ENCODE data around the gene TBC1D5.
A peak's percentile ranks its signal among the peaks of the same experiment; 100 is the strongest.

Gene TBC1D5

DNA sequence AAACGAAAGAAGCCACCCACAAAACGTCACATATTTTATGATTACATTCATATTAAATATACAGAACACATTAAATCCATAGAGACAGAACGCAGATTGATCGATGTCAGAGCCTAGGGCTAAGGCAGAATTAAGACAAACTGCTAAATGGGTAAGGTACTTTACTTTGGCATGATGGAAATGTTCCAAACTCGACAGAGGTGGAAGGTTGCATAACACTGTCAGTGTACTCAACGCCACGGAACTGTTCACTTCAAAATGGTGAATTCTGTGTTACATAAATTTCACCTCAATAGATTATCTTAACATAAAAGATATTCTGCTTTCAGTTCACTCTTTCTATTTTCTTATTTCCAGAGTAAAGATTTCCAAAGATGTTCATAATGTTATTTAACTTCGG, 158.4 kb downstream of the TBC1D5 start:
- DNase-seq = no peak

GRCh38 chr3:17583530-17583929, 158.9 kb downstream of the TBC1D5 start:
- no peak for DNase-seq

DNA sequence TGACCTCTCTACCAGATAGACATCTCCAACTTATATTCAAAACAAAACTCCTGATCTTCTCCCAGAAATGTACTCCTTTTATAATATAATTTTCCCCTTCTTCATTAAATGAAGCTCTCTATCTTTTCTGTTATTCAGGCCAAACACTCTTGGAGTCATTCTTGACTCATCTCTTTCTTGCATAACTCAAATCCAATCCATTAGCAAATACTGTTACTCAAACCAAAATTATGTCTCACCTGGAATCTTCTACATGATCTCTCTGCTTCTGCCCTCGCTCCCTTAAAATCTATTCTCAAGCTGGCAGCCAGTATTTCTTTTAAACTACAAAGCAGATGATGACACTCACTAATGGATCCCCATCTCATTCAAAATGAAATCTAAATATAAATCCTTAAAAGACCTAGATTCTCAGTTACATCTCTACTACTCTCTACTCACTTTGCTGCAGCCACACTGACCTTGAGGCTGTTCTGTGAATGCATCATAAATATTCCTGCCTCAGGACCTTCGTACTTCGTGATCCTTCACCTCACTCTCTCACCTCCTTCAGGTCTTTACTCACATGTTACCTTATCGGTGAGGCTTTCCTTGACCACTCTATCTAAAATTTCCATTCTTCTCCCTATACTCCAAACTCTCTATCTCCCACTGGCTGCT, 160.9 kb downstream of the TBC1D5 start:
- no peak for DNase-seq

GRCh38 chr3:17580901-17581300, 161.5 kb downstream of the TBC1D5 start:
- peak; percentile 4 for DNase-seq

DNA sequence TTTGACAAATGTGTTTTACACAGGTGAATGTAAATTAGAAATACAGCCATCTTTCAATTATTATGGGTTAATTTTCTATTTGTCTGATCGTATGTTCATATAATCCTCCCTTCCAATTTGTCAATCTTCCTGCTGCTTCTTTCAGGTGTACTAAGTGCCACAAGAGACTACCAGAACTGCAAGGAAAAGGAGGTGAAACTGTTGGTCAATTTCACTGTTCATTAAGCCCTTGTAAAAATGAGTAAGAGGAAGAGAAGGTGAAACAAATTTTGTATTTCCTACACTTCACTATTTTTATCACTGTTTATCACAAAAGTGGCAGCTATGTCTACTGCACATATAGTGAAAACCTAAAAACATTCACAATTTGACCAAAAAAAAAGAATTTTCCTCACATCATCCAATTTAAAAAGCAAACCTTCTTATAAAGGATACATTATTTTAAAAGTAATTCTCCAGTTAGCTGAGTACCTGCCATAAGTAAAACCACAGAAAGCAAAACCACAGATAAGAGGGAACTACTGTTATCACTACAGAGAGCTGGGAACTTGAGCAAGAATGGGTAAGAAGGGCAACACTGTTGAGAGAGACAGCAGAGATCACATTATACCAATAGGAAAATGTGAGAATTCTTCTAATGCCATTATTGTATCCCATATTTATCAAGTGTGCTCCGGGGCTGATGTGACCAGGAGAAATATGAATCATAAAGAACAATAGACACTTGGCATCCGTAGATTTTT, 163.0 kb downstream of the TBC1D5 start:
- no peak for DNase-seq

GRCh38 chr3:17577796-17578520, 164.5 kb downstream of the TBC1D5 start:
- no peak for DNase-seq

DNA sequence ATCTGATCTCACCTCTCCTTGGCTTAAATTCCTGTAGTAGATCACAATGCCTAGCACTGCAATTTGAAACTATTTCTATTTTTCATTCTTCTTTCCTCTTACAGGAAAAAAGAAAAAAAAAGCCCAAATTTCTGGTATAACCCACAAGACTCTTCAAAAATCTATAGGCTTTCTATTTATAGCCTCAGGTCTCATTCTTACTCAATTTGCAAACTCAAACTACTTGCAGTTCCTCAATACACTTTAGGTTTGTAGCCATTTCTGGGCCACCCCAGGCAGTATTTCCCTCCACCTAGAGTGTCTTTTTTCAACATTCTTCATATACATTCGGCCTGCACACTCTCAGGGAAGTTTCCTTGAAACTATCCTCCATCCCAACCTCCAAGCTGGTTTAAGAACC, 169.0 kb downstream of the TBC1D5 start:
- DNase-seq = no peak

DNA sequence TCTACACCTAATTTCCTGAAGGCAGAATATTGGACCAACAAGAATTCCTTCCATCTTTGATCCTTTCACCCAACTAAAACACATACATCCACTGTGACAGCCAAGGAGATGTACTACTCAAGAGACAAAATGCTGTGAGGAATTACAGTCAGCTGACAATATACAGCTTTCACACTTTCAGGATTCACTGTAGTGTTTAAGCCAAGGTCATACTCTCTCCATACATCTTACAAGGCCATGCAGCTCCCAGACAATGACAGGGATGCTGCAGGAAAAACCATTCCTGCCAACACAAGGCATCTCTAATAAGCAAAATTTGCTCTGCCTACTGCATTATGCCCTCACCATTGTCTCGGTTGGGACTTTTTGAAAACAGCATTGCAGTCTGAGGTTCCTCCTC, 170.7 kb downstream of the TBC1D5 start:
- no peak for DNase-seq

DNA sequence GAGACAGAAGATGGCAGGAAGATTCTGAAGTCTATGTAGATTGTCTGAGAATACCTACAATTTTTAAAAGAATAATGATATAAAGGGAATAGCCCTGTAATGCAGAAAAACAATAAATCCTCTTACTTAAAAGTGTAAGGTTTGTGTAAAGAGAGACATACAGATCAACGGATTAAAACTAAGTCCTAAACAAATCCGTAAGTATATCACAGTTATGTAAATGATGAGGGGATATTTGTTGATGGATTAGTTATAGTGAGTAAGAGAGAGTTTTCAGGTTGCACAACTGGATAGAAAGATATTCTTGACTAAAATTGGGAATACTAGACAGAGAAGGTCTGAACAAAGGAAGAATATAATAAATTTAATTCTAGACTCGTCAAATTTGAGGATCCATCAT, 179.6 kb downstream of the TBC1D5 start:
- no peak for DNase-seq

DNA sequence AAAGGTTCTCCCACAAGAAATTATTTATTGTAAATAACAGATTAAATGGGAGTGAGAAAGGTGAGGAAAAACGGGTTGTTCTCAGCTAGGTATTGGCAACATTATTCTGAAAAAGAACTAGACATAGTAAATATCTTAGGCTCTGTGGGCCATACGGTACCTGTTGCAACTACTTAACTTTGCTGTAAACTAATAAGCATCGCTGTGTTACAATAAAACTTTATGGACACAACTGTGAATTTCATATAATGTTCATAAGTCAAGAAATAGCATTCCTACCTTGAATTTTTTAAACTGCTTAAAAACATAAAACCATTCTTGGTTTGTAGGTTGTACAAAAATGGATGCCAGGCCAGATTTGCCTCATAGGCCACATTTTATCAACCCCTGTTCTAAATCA, 183.9 kb downstream of the TBC1D5 start:
- no peak for DNase-seq

- no peak for DNase-seq
Measured at GRCh38 chr3:17557749-17558463, 184.5 kb downstream of the TBC1D5 start.

GRCh38 chr3:17555525-17555924, 186.9 kb downstream of the TBC1D5 start:
- DNase-seq = no peak

GRCh38 chr3:17554078-17554477, 188.4 kb downstream of the TBC1D5 start:
- no peak for DNase-seq

DNA sequence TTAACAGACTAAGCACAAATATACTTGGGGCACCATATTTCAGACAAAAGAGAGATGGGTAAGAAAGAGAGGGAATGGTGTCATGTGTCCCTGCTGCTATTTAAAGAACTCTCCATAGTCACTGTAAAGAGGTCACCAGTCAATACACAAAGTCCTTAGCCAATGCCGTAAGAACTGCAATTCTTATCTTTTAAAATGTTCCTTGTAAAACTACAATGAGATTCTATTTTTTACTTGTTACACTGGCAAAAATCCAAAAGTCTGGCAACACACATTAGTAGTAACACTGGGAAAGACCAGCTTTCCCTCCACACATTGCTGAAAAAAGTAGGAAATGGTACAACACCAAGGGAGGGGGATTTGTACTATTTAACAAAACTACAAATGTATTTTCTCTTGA, 189.4 kb downstream of the TBC1D5 start:
- no peak for DNase-seq

DNA sequence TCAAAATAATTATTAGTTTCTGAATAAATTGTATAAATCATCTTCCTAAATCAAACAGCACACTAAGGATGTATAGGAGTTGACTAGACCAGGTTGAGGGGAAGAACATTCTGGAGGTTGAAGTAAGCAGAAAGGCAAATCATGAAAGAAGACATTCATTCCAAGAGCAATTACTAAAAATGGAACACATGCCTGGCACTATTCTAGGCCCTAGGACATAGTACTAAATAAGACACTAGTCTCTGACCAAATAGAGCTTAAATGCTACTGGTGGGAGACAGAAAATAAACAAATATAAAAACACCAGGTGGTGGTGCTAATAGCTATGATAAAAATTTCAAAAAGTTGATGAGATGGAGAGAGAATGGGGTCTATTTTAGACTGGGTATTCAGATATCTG, 190.1 kb downstream of the TBC1D5 start:
- DNase-seq = no peak

GRCh38 chr3:17551895-17552294, 190.5 kb downstream of the TBC1D5 start:
- no peak for DNase-seq

- no peak for DNase-seq
Measured at GRCh38 chr3:17551333-17551732, 191.1 kb downstream of the TBC1D5 start.

GRCh38 chr3:17550624-17551023, 191.8 kb downstream of the TBC1D5 start:
- DNase-seq = no peak

DNA sequence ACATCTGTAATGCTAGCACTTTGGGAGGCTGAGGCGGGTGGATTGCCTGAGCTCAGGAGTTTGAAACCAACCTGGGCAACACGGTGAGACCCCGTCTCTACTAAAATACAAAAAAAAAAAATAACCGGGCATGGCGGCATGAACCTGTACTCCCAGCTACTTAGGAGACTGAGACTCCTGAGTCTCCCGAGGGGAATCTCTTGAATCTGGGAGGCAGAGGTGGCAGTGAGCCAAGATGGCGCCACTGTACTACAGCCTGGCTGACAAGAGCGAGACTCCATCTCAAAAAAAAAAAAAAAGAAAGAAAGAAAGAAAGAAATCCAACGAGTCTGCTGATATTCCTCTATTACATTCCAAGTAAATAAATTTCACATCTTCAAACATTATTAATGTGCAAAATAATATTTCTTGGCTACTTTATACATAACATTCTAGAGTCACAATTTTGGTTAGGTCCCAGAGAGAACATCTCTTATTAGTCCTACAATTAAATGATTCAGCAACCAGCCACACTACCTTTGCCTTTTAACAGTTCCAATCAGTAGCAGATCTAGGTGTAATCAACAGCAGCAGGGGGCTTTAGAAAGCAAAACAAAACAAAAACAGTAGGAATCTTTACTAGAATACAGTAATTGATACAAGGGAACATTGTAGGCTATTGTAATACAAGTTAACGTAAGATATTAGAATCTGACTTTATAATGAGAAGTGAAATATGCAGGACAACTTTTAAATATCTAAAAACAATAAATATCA, 195.8 kb downstream of the TBC1D5 start:
- no peak for DNase-seq

GRCh38 chr3:17544632-17545031, 197.8 kb downstream of the TBC1D5 start:
- DNase-seq = no peak

GRCh38 chr3:17542591-17542990, 199.8 kb downstream of the TBC1D5 start:
- no peak for DNase-seq

DNA sequence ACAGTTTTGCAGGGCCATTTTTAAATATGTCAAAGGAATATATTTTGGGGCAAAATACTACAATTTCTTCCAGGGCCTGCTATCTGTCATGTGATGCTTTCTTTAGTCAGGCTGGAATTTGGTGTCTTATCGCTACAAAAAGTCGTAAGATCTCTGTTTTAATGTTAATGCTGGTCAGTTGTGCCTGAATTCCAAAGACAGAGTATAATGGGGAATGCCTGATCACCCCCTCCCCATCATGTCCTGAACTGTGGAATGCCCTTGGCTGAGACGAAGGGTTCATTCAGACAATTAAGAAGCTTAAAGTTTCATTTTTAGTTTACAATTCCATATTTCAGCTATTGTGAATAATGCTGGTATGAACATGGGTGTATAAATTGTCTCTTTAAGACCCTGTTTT, 203.0 kb downstream of the TBC1D5 start:
- no peak for DNase-seq

DNA sequence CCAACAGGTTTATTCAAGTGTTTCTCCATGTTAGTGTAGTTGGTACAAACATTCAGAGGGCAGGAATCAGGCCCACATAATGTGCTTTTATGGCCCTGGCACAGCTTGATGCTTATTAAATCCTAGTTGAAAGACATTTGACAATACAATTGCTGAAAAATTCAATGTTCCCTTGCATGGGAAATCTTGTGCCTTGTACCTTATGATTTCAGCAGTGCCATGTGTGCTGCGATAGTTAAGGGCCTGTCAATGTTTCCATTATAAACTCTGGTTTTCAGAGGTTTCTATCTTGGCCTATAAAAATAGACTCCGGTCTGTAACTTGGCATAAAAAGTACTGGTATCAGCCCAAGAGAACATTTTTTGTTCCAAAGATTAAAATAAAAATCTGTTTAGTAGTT, 207.2 kb downstream of the TBC1D5 start:
- DNase-seq = no peak
